HCT116 (cell line): ENCODE measurements around the gene ANAPC2. TPM values are rescaled to one million over a fixed set of nuclear protein-coding genes. Genes with fewer than 3 reads are reported as not detected.

Experiments
- ATAC-seq: fragments of 200-7000 bp; cut with Tn5 transposase; 2 replicates; pipeline ENCODE4 v1.9.1; 2020; ENCODE audit warnings: mild to moderate bottlenecking, moderate library complexity
- BruUV-seq: library from RNA; stranded (reverse); fragments of 400-500 nt; replicated peaks from 2 replicates; lab custom pipeline; 2021; lab: Mats Ljungman, UMichigan
- CTCF ChIA-PET: fragments of 300-600 bp; sonication (Branson Sonifier 250); formaldehyde crosslinking; loops from one replicate; lab custom pipeline; 2021; ENCODE audit warnings: antibody characterized with exemption; lab: Charles Lee
- POLR2A ChIA-PET: fragments of 300-600, 350-600 bp; sonication (Branson Sonifier 250); formaldehyde crosslinking; loops from one replicate; lab custom pipeline; 2021; ENCODE audit warnings: antibody characterized with exemption; lab: Charles Lee
- RAD21 ChIA-PET, 2 experiments: fragments of 300-600 bp; sonication (Branson Sonifier 250); formaldehyde crosslinking; loops; one replicate each; lab custom pipeline; 2023; ENCODE audit warnings: low total read pairs in 2 of 2; ENCODE audit not compliant: uncharacterized antibody in 2 of 2, unreplicated experiment in 2 of 2, low non-redundant PET in 1 of 2; lab: Charles Lee
- DNase-seq: peaks from one replicate; pipeline ENCODE4 v3.0.0-alpha.2; 2010; ENCODE audit warnings: low read depth, low spot score
- H2AFZ ChIP-seq: fragments of 200-600 bp; shearing (Covaris generic), sonication (generic); 2 replicates; pipeline ENCODE4 v1.6.1; 2017; ENCODE audit warnings: low read depth, mixed run types, mixed read lengths, antibody characterized with exemption, low read length; ENCODE audit not compliant: poor library complexity, severe bottlenecking
- H3K27ac ChIP-seq: 2 replicates; pipeline ENCODE4 v1.5.1; 2012; ENCODE audit warnings: low read depth, low read length
- H3K27me3 ChIP-seq: fragments of 200-600 bp; sonication (generic); 2 replicates; pipeline ENCODE4 v1.6.1; 2016; ENCODE audit warnings: mixed run types, low read length, mixed read lengths; ENCODE audit not compliant: insufficient read depth
- H3K36me3 ChIP-seq, 2 experiments: fragments of 200-500 bp in 1 of 2; fragments of 200-600 bp in 1 of 2; sonication (Bioruptor generic) in 1 of 2; sonication (generic) in 1 of 2; 2 replicates each; pipeline versions ENCODE4 v1.5.1 to v1.6.1; 2014 to 2016; ENCODE audit warnings: low read length in 2 of 2, inconsistent platforms in 1 of 2, mixed read lengths in 1 of 2, mixed run types in 1 of 2; ENCODE audit not compliant: insufficient read depth in 2 of 2, control insufficient read depth in 1 of 2
- H3K4me1 ChIP-seq, 2 experiments: fragments of 200-600 bp in 1 of 2; sonication (generic) in 1 of 2; 2 replicates each; pipeline versions ENCODE4 v1.5.1 to v1.6.1; 2012 to 2017; ENCODE audit warnings: low read length in 2 of 2, inconsistent platforms in 1 of 2, mild to moderate bottlenecking in 1 of 2, mixed read lengths in 1 of 2, mixed run types in 1 of 2, moderate library complexity in 1 of 2; ENCODE audit not compliant: insufficient read depth in 2 of 2, control insufficient read depth in 1 of 2
- H3K4me2 ChIP-seq: fragments of 200-600 bp; sonication (generic); 2 replicates; pipeline ENCODE4 v1.6.1; 2017; ENCODE audit warnings: mixed run types, low read length, mixed read lengths
- H3K4me3 ChIP-seq, 2 experiments: fragments of 200-600 bp in 1 of 2; sonication (generic) in 1 of 2; replicated peaks in 1 of 2; 2 replicates each; pipeline ENCODE4 v1.5.1; 2011 to 2016; ENCODE audit warnings: low read length in 2 of 2, control low read depth in 1 of 2, low read depth in 1 of 2, mild to moderate bottlenecking in 1 of 2, mixed read lengths in 1 of 2, mixed run types in 1 of 2
- H3K79me2 ChIP-seq: fragments of 200-600 bp; sonication (generic); 2 replicates; pipeline ENCODE4 v1.6.1; 2017; ENCODE audit warnings: mild to moderate bottlenecking, mixed run types, low read length, moderate library complexity, mixed read lengths; ENCODE audit not compliant: insufficient read depth
- H3K9ac ChIP-seq: fragments of 200-600 bp; sonication (generic); 2 replicates; pipeline ENCODE4 v1.6.1; 2016; ENCODE audit warnings: low read length, mixed read lengths
- H3K9me2 ChIP-seq: fragments of 200-600 bp; sonication (generic), shearing (Covaris generic); 2 replicates; pipeline ENCODE4 v1.6.1; 2017; ENCODE audit warnings: mixed run types, mild to moderate bottlenecking, moderate library complexity; ENCODE audit not compliant: insufficient read depth
- H3K9me3 ChIP-seq, 2 experiments: fragments of 200-500 bp in 1 of 2; fragments of 200-600 bp in 1 of 2; sonication (Bioruptor generic) in 1 of 2; sonication (generic) in 1 of 2; 2 replicates each; pipeline ENCODE4 v1.6.1; 2014 to 2017; ENCODE audit warnings: low read length in 2 of 2, mixed read lengths in 2 of 2, inconsistent platforms in 1 of 2, low read depth in 1 of 2, mild to moderate bottlenecking in 1 of 2, mixed run types in 1 of 2, moderate library complexity in 1 of 2; ENCODE audit not compliant: control insufficient read depth in 1 of 2, insufficient read depth in 1 of 2
- H4K20me1 ChIP-seq: fragments of 200-600 bp; sonication (generic), shearing (Covaris generic); 2 replicates; pipeline ENCODE4 v1.6.1; 2017; ENCODE audit warnings: mixed run types, mild to moderate bottlenecking, moderate library complexity; ENCODE audit not compliant: insufficient read depth
- ATF3 ChIP-seq: IDR thresholded peaks from 2 replicates; pipeline ENCODE4 v1.6.1; 2012
- FOSL1 ChIP-seq: IDR thresholded peaks from 2 replicates; pipeline ENCODE4 v1.6.1; 2012; ENCODE audit warnings: low read depth
- JUND ChIP-seq: IDR thresholded peaks from 2 replicates; pipeline ENCODE4 v1.6.1; 2012
- REST ChIP-seq: IDR thresholded peaks from 2 replicates; pipeline ENCODE4 v1.6.1; 2012; ENCODE audit warnings: low read depth
- SIN3A ChIP-seq: IDR thresholded peaks from 2 replicates; pipeline ENCODE4 v1.6.1; 2012; ENCODE audit warnings: low read depth
- SRF ChIP-seq: IDR thresholded peaks from 2 replicates; pipeline ENCODE4 v1.6.1; 2012; ENCODE audit warnings: low read depth
- TCF7L2 ChIP-seq: IDR thresholded peaks from 2 replicates; pipeline ENCODE4 v1.7.0; 2011; ENCODE audit warnings: borderline replicate concordance, inconsistent platforms; ENCODE audit not compliant: insufficient read depth, insufficient read length; ENCODE audit errors: extremely low read depth
- YY1 ChIP-seq: IDR thresholded peaks from 2 replicates; pipeline ENCODE4 v1.6.1; 2011; ENCODE audit warnings: low read length, low read depth, moderate library complexity, mild to moderate bottlenecking; ENCODE audit not compliant: insufficient replicate concordance; ENCODE audit errors: extremely low read depth
- ZBTB33 ChIP-seq: IDR thresholded peaks from 2 replicates; pipeline ENCODE4 v1.6.1; 2011; ENCODE audit warnings: mild to moderate bottlenecking, low read length, moderate library complexity; ENCODE audit not compliant: insufficient replicate concordance; ENCODE audit errors: extremely low read depth
- ZFX ChIP-seq: fragments of 450-650 bp; IDR thresholded peaks from 2 replicates; pipeline ENCODE4 v1.6.1; 2017
- intact Hi-C: fragments of 100-400 bp; cut with micrococcal nuclease; formaldehyde crosslinking; loops from 2 replicates; pipeline ENCODE4 v1.10.0; 2022
- total RNA-seq: library from RNA; stranded (reverse); gene quantifications from one replicate; pipeline ENCODE4 v1.2.1, GENCODE V29; 2021; ENCODE audit not compliant: unreplicated experiment

Gene ANAPC2
- total RNA-seq, 1 experiment from 2014 or later: 75.5 TPM

- peaks cover 0 to 3% of the 10 kb centered on the region in 2 experiments; a peak in 2 of 4 replicates for H3K36me3 ChIP-seq
- H3K4me2 ChIP-seq: no peak overlapping the region
- no peak overlapping the region for H3K4me3 ChIP-seq
- no peaks in the 10 kb centered on the region for H3K79me2 ChIP-seq
- no peaks in the 10 kb centered on the region for H4K20me1 ChIP-seq
- intact Hi-C loops: no loop called here
- ChIA-PET CTCF (no interaction called here), POLR2A (interaction anchor here (1.6 kb wide), 1 partner anchor 12 kb away, joined by 5 read pairs; no protein-coding TSS in a partner anchor), RAD21 (no interaction called here)
- TF ChIP-seq YY1 (no peak), SIN3A (no peak)
- no TSS peak for BruUV-seq
- peaks cover 0 to 17% of the 10 kb centered on the region in 2 experiments; a peak in 2 of 4 replicates for H3K4me1 ChIP-seq
- DNase-seq: no peak
- no peak overlapping the region for H3K27ac ChIP-seq
- no peaks in the 10 kb centered on the region for H3K9me2 ChIP-seq
- no peak overlapping the region for H3K9ac ChIP-seq
- H3K9me3 ChIP-seq: no peaks in the 10 kb centered on the region
- no peak for ATAC-seq
- H2AFZ ChIP-seq: no peak overlapping the region
- no peaks in the 10 kb centered on the region for H3K27me3 ChIP-seq
These were observed 12.9 kb downstream of the ANAPC2 start for GRCh38 chr9:137175345-137175961.

- ChIA-PET RAD21 (no interaction called here), POLR2A (interaction anchor here (1.6 kb wide), 1 partner anchor 12 kb away, joined by 5 read pairs; no protein-coding TSS in a partner anchor), CTCF (no interaction called here)
- Histone ChIP-seq H3K36me3 (peaks cover 0 to under 1% of the 10 kb centered on the region in 2 experiments; a peak in 2 of 4 replicates), H3K4me3 (no peak overlapping the region), H3K27me3 (no peaks in the 10 kb centered on the region), H3K9me3 (no peaks in the 10 kb centered on the region), H3K27ac (no peak overlapping the region), H3K79me2 (no peaks in the 10 kb centered on the region), H3K4me1 (peaks cover 5 to 23% of the 10 kb centered on the region in 2 experiments), H2AFZ (no peak overlapping the region), H3K4me2 (no peak overlapping the region), H4K20me1 (no peaks in the 10 kb centered on the region), H3K9ac (no peak overlapping the region), H3K9me2 (no peaks in the 10 kb centered on the region)
- intact Hi-C loops: no loop called here
- TF ChIP-seq ZFX: no peak
- TF ChIP-seq ZBTB33: no peak
- no peak for TF ChIP-seq REST
- no peak for TF ChIP-seq SRF
- no peak for TF ChIP-seq JUND
- no peak for TF ChIP-seq SIN3A
- no peak for TF ChIP-seq FOSL1
- no peak for TF ChIP-seq ATF3
- TF ChIP-seq TCF7L2: no peak
- BruUV-seq: no TSS peak
- DNase-seq (no peak), ATAC-seq (no peak)
These were observed 13.6 kb downstream of the ANAPC2 start for GRCh38 chr9:137174722-137175293.
